Measurements from ENCODE around the gene BRIP1.
"Not testable (repeated sequence)": the region's sequence is repeated elsewhere in the genome, so short reads cannot be mapped to it uniquely, and the experiment has no call there.

The BRIP1 gene

GRCh38 chr17:61728297-61728836 lies 135.0 kb downstream of the BRIP1 start:
- DNase-seq (ENCODE audit: low read depth) = peak; percentile 15

- not testable (repeated sequence) for DNase-seq (ENCODE audit: low read depth)
Observed at GRCh38 chr17:61727798-61728197, 135.5 kb downstream of the BRIP1 start.

GRCh38 chr17:61726977-61727376 lies 136.4 kb downstream of the BRIP1 start:
- no peak for DNase-seq (ENCODE audit: low read depth)

GRCh38 chr17:61724777-61725176 lies 138.6 kb downstream of the BRIP1 start:
- DNase-seq (ENCODE audit: low read depth) = no peak

- no peak for DNase-seq (ENCODE audit: low read depth)
Observed at GRCh38 chr17:61723914-61724313, 139.4 kb downstream of the BRIP1 start.

GRCh38 chr17:61723183-61723582 lies 140.1 kb downstream of the BRIP1 start:
- DNase-seq (ENCODE audit: low read depth) = no peak

- no peak for DNase-seq (ENCODE audit: low read depth)
Observed at GRCh38 chr17:61722398-61722797, 140.9 kb downstream of the BRIP1 start.

GRCh38 chr17:61720016-61720795 lies 143.1 kb downstream of the BRIP1 start:
- no peak for DNase-seq (ENCODE audit: low read depth)

GRCh38 chr17:61719220-61719619 lies 144.1 kb downstream of the BRIP1 start:
- not testable (repeated sequence) for DNase-seq (ENCODE audit: low read depth)

- no peak for DNase-seq (ENCODE audit: low read depth)
Observed at GRCh38 chr17:61718022-61718421, 145.3 kb downstream of the BRIP1 start.

GRCh38 chr17:61717352-61717751 lies 146.0 kb downstream of the BRIP1 start:
- no peak for DNase-seq (ENCODE audit: low read depth)

GRCh38 chr17:61716225-61716829 lies 147.0 kb downstream of the BRIP1 start:
- no peak for DNase-seq (ENCODE audit: low read depth)

- DNase-seq (ENCODE audit: low read depth) = no peak
Observed at GRCh38 chr17:61715348-61715747, 148.0 kb downstream of the BRIP1 start.

- no peak for DNase-seq (ENCODE audit: low read depth)
Observed at GRCh38 chr17:61714300-61714699, 149.0 kb downstream of the BRIP1 start.

- DNase-seq (ENCODE audit: low read depth) = no peak
Observed at GRCh38 chr17:61713035-61713434, 150.3 kb downstream of the BRIP1 start.

GRCh38 chr17:61710546-61710945 lies 152.8 kb downstream of the BRIP1 start:
- DNase-seq (ENCODE audit: low read depth) = no peak

- DNase-seq (ENCODE audit: low read depth) = no peak
Observed at GRCh38 chr17:61709567-61709966, 153.8 kb downstream of the BRIP1 start.

GRCh38 chr17:61704935-61705449 lies 158.3 kb downstream of the BRIP1 start:
- no peak for DNase-seq (ENCODE audit: low read depth)

- no peak for DNase-seq (ENCODE audit: low read depth)
Observed at GRCh38 chr17:61702450-61702849, 160.9 kb downstream of the BRIP1 start.

GRCh38 chr17:61701978-61702377 lies 161.3 kb downstream of the BRIP1 start:
- no peak for DNase-seq (ENCODE audit: low read depth)

- no peak for DNase-seq (ENCODE audit: low read depth)
Observed at GRCh38 chr17:61701334-61701733, 162.0 kb downstream of the BRIP1 start.

GRCh38 chr17:61700252-61700651 lies 163.1 kb downstream of the BRIP1 start:
- DNase-seq (ENCODE audit: low read depth) = no peak

- DNase-seq (ENCODE audit: low read depth) = no peak
Observed at GRCh38 chr17:61699694-61700093, 163.6 kb downstream of the BRIP1 start.
